ENCODE results near the gene ARID1B. TPM values are rescaled to one million over a fixed set of nuclear protein-coding genes. Genes with fewer than 3 reads are reported as not detected.

ARID1B gene
- total and polyA plus RNA-seq, 10 of the 15 experiments (the other 5 are each of a cell fraction or from before 2014, with no cell fraction given), result 24.7 to 133 (median 54.6) TPM

GRCh38 chr6:156767603-156768467 lies 9.3 kb upstream of the ARID1B start (continued):
- TF ChIP-seq ZBTB11 (CRISPR knock-in tag; IDR thresholded peaks at IDR 0.05), result no peak
- TF ChIP-seq BCLAF1 (IDR thresholded peaks at IDR 0.05), result no peak
- no peak for TF ChIP-seq NR2C2 (IDR thresholded peaks at IDR 0.05; ENCODE audit: borderline replicate concordance, control insufficient read depth, insufficient read length, low read depth)
- TF ChIP-seq PKNOX1 (IDR thresholded peaks at IDR 0.05), result peak; percentile 13; the same call in 1 of the 2 replicates
- TF ChIP-seq BRCA1 (IDR thresholded peaks at IDR 0.05; ENCODE audit: low read depth, low read length), result no peak
- TF ChIP-seq GATAD2B (conservative IDR thresholded peaks at IDR 0.05; ENCODE audit: low read depth), result no peak
- TF ChIP-seq HDGF (IDR thresholded peaks at IDR 0.05), result no peak
- no peak for TF ChIP-seq SUPT20H (IDR thresholded peaks at IDR 0.05; ENCODE audit: borderline replicate concordance, control insufficient read depth, low read depth, low read length)
- no peak for TF ChIP-seq RB1 (IDR thresholded peaks at IDR 0.05; ENCODE audit: borderline replicate concordance)
- peak; percentile 55 for TF ChIP-seq RELB (IDR thresholded peaks at IDR 0.05; ENCODE audit: low read depth)
- TF ChIP-seq SMAD1 (IDR thresholded peaks at IDR 0.05; ENCODE audit: low read depth, partially characterized antibody), result peak; percentile 17
- TF ChIP-seq POLR2AphosphoS2 (IDR thresholded peaks at IDR 0.05; ENCODE audit: low read depth, low read length), result no peak
- TF ChIP-seq IRF5 (IDR thresholded peaks at IDR 0.05; ENCODE audit: borderline replicate concordance), result no peak
- TF ChIP-seq BHLHE40 (IDR thresholded peaks at IDR 0.05; ENCODE audit: borderline replicate concordance in 1 of 2, low read depth in 2 of 2, low read length in 1 of 2), result peak; percentile 12 to 32; a peak in 1 of 4 replicates
- peak; percentile 56; the same call in 1 of the 2 replicates for TF ChIP-seq ZNF217 (IDR thresholded peaks at IDR 0.05)
- no peak for TF ChIP-seq KAT2A (conservative IDR thresholded peaks at IDR 0.05; ENCODE audit: control insufficient read depth, low read depth, low read length)
- TF ChIP-seq DPF2 (IDR thresholded peaks at IDR 0.05), result no peak

All from GM12878 (cell line).